Thoracic aorta (tissue), 2 donors: ENCODE data around the gene ITPKC. TPM values are rescaled to one million over a fixed set of nuclear protein-coding genes. Genes with fewer than 3 reads are reported as not detected.

Source experiments
- ATAC-seq: fragments of 150-250 bp; one replicate; pipeline ENCODE4 v1.8.0; 2017; ENCODE audit warnings: low read depth; ENCODE audit not compliant: insufficient number of reproducible peaks, low FRiP score
- DNase-seq: peaks from one replicate; pipeline ENCODE4 v3.0.0-alpha.2; 2020; ENCODE audit warnings: low spot score
- H3K27ac ChIP-seq, 2 donors: fragments of 200-600 bp; sonication (generic); 1 replicate in 1 of 2; 2 replicates in 1 of 2; pipeline ENCODE4 v1.5.1; 2016; ENCODE audit warnings: mild to moderate bottlenecking in 2 of 2, moderate library complexity in 2 of 2
- H3K27me3 ChIP-seq: fragments of 200-600 bp; sonication (generic); replicated peaks from 2 replicates; pipeline ENCODE4 v1.6.0; 2016; ENCODE audit warnings: mild to moderate bottlenecking; ENCODE audit not compliant: insufficient read depth
- H3K36me3 ChIP-seq: fragments of 200-600 bp; sonication (generic); one replicate; pipeline ENCODE4 v1.5.1; 2016
- H3K4me1 ChIP-seq, 2 donors: fragments of 200-600 bp; sonication (generic); 1 replicate in 1 of 2; 2 replicates in 1 of 2; pipeline versions ENCODE4 v1.5.1 to v1.6.0; 2016; ENCODE audit warnings: low read depth in 2 of 2, mild to moderate bottlenecking in 1 of 2; ENCODE audit not compliant: control insufficient read depth in 1 of 2
- H3K4me3 ChIP-seq: fragments of 200-600 bp; sonication (generic); 2 replicates; pipeline ENCODE4 v1.5.1; 2016; ENCODE audit warnings: mild to moderate bottlenecking
- H3K9me3 ChIP-seq: fragments of 200-600 bp; sonication (generic); 2 replicates; pipeline ENCODE4 v1.5.1; 2016
- total RNA-seq, 2 donors: library from RNA; depleted of rRNA; stranded (reverse); fragments of >200 nt; gene quantifications; one replicate each; pipeline versions ENCODE4 v1.1.0 to v1.2.3, GENCODE V29; 2016
- TF ChIP-seq, protein P1 (sequence below): fragments of 200-600 bp; sonication (generic); IDR thresholded peaks from one replicate; pipeline ENCODE4 v1.5.1; 2019; ENCODE audit warnings: antibody characterized with exemption

ITPKC gene
- total RNA-seq, 2 donors from 2014 or later, result 45.4 to 79.4 TPM

DNA sequence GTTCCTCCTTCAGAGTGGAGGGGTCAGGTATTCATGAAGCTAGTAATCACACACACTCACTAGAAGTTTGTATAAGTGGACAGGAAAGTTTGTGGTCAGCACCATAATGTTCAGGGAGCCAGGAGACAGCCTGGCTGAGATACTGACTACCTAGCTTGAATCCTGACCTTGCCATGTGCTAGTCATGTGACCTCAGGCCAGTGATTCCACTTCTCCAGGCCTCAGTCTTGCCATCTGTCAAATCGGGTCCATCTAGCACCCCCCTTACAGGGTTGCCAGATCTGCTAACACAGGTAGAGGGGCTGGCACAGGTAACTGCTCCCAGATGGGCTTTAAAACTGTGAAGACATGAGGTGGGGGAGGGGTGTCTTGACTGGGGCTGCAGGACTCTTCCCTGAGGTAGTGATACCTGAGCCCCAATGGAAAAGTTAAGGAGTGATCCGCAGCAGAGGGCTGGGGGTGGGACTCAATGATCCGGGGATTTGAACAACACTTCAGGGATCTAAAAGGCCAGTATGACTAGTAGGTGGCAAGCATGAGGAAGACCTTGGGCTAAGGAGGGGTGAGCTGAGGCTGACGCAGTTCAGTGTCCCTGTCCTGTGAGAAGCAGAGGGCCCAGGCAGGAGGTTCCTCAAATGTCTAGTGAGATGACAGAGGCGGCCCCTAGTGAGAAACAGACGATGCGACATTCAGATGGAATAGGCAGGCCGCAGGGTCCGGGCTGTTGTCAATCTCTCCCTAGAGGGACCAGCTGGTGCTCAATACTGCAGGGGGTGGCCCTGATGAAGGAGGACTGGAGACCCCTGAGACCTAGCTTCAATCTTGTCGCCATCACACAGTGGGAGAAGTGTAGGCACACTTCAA lies 24.8 kb downstream of the ITPKC start:
- Histone ChIP-seq H3K4me3 (no peak overlapping the region), H3K4me1 (peaks cover 0 to 29% of the 10 kb centered on the region in 2 donors), H3K27ac (peak overlapping the region; percentile 10 to 65), H3K27me3 (no peaks in the 10 kb centered on the region), H3K36me3 (peaks cover 22% of the 10 kb centered on the region), H3K9me3 (no peaks in the 10 kb centered on the region)
- TF ChIP-seq, protein P1, sequence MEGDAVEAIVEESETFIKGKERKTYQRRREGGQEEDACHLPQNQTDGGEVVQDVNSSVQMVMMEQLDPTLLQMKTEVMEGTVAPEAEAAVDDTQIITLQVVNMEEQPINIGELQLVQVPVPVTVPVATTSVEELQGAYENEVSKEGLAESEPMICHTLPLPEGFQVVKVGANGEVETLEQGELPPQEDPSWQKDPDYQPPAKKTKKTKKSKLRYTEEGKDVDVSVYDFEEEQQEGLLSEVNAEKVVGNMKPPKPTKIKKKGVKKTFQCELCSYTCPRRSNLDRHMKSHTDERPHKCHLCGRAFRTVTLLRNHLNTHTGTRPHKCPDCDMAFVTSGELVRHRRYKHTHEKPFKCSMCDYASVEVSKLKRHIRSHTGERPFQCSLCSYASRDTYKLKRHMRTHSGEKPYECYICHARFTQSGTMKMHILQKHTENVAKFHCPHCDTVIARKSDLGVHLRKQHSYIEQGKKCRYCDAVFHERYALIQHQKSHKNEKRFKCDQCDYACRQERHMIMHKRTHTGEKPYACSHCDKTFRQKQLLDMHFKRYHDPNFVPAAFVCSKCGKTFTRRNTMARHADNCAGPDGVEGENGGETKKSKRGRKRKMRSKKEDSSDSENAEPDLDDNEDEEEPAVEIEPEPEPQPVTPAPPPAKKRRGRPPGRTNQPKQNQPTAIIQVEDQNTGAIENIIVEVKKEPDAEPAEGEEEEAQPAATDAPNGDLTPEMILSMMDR, result no peak
- ATAC-seq (no peak), DNase-seq (no peak)

DNA sequence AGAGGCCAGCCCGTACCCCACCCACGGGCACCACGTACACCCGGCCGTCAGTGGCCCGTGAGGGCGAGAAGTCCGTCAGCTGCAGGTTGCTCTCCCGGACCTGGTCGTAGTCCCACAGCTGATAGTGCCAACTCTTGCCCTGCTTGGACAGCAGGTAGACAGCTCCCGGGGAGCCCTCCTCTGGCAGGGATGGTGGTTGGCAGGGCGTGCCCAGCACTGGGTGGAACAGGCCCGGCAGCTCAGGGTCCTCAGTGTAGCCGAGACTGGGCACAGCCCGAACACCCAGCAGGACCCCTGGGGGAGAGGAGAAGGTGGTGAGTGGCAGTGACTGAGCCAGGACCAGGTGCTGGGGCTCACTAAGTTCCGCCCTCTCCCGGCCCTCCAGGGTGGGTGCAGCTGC lies 25.6 kb downstream of the ITPKC start:
- ATAC-seq (no peak), DNase-seq (no peak)
- Histone ChIP-seq H3K9me3 (no peaks in the 10 kb centered on the region), H3K4me1 (peaks cover 0 to 29% of the 10 kb centered on the region in 2 donors), H3K27me3 (no peaks in the 10 kb centered on the region), H3K27ac (no peak overlapping the region), H3K36me3 (peaks cover 15% of the 10 kb centered on the region), H3K4me3 (no peak overlapping the region)
- TF ChIP-seq, protein P1, result no peak

DNA sequence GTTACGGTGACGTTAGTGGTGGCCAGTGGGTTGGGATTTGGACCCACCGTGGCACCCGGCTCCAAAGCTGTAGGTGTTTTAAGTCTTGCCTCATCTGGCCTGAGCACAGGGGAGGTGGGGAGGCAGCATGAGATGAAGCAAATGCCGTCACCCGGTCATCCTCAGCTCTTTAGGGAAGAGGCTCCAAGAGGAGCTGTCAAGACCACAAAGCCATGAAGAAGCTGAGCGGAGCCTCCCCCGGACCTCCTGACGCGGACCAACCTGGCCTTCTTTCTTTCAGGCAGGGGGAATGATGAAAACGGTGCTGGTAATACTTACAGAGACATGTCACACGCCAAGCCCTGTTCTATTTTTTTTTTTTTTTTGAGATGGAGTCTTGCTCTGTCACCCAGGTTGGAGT lies 26.0 kb downstream of the ITPKC start:
- Histone ChIP-seq H3K27ac (no peak overlapping the region), H3K27me3 (no peaks in the 10 kb centered on the region), H3K4me3 (no peak overlapping the region), H3K4me1 (peaks cover 0 to 29% of the 10 kb centered on the region in 2 donors), H3K36me3 (peaks cover 12% of the 10 kb centered on the region), H3K9me3 (no peaks in the 10 kb centered on the region)
- ATAC-seq (no peak), DNase-seq (no peak)
- TF ChIP-seq, protein P1, result no peak

DNA sequence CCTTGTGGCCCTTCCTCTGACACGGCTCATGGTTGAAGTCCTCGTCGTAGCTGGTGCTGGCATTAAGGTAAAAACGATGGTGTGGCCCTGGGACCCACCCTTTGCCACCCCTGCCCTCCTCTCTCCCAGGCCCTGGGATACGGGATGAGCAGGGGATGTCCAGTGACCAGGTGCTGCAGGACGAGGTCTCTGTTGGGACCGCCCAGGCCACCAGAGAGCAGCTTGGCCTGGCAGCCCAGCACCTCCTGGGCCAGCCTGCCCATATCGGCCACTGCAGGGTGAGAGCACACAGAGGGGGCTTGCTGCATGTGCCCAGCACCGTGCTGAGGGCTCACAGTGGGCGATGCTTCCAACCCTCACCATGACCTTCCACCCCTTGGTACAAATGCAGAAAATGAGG lies 27.0 kb downstream of the ITPKC start:
- no peak overlapping the region for H3K4me3 ChIP-seq

More for the DNA sequence above, 27.0 kb downstream of the ITPKC start:
- DNase-seq (no peak), ATAC-seq (no peak)
- TF ChIP-seq, protein P1, result no peak
- Histone ChIP-seq H3K9me3 (no peaks in the 10 kb centered on the region), H3K4me1 (peaks cover 0 to 29% of the 10 kb centered on the region in 2 donors), H3K27me3 (no peaks in the 10 kb centered on the region), H3K36me3 (peaks cover 12% of the 10 kb centered on the region), H3K27ac (no peak overlapping the region)
